Common myeloid progenitor, CD34-positive (primary cell): ENCODE data around the gene CDC34.

Source experiments
- CTCF ChIA-PET: fragments of 350-600 bp; sonication (Branson Sonifier 250); formaldehyde crosslinking; loops from one replicate; lab custom pipeline; 2021; ENCODE audit warnings: antibody characterized with exemption; lab: Charles Lee
- POLR2A ChIA-PET: fragments of 350-600 bp; sonication (Branson Sonifier 250); formaldehyde crosslinking; loops from one replicate; lab custom pipeline; 2021; ENCODE audit warnings: antibody characterized with exemption; lab: Charles Lee
- DNase-seq, 3 donors: peaks; one replicate each; pipeline versions ENCODE4 v3.0.0 to v3.0.0-alpha.2; 2013
- H3K27ac ChIP-seq, 2 experiments: 1 replicate in 1 of 2; 2 replicates in 1 of 2; pipeline ENCODE4 v1.7.0; 2013; ENCODE audit warnings: inconsistent platforms in 2 of 2, low read length in 2 of 2, mild to moderate bottlenecking in 2 of 2, low read depth in 1 of 2, moderate library complexity in 1 of 2; ENCODE audit not compliant: severe bottlenecking in 2 of 2, insufficient read depth in 1 of 2, poor library complexity in 1 of 2
- H3K27me3 ChIP-seq, 5 experiments: replicated peaks in 2 of 5; 1 replicate in 3 of 5; 2 replicates in 2 of 5; pipeline versions ENCODE4 v1.6.1 to v1.7.0; 2013; ENCODE audit warnings: low read length in 4 of 5, mild to moderate bottlenecking in 2 of 5, moderate library complexity in 2 of 5, inconsistent platforms in 1 of 5; ENCODE audit not compliant: insufficient read depth in 5 of 5, control insufficient read depth in 4 of 5
- H3K36me3 ChIP-seq, 4 experiments: 1 replicate in 2 of 4; 2 replicates in 2 of 4; pipeline versions ENCODE4 v1.6.1 to v1.7.0; 2013; ENCODE audit warnings: low read length in 3 of 4, control low read depth in 1 of 4, mild to moderate bottlenecking in 1 of 4; ENCODE audit not compliant: control insufficient read depth in 4 of 4, insufficient read depth in 4 of 4
- H3K4me1 ChIP-seq, 4 experiments: 1 replicate in 3 of 4; 2 replicates in 1 of 4; pipeline versions ENCODE4 v1.6.1 to v1.7.1; 2013; ENCODE audit warnings: low read length in 3 of 4, mild to moderate bottlenecking in 3 of 4, control low read depth in 1 of 4, inconsistent platforms in 1 of 4, moderate library complexity in 1 of 4; ENCODE audit not compliant: control insufficient read depth in 4 of 4, insufficient read depth in 4 of 4; ENCODE audit errors: control extremely low read depth in 1 of 4
- H3K4me3 ChIP-seq, 7 experiments: 1 replicate in 4 of 7; 2 replicates in 3 of 7; pipeline versions ENCODE4 v1.5.1 to v1.7.0; 2013; ENCODE audit warnings: mild to moderate bottlenecking in 7 of 7, low read length in 6 of 7, moderate library complexity in 6 of 7, inconsistent platforms in 2 of 7, low read depth in 2 of 7, control low read depth in 1 of 7; ENCODE audit not compliant: insufficient read depth in 4 of 7, control insufficient read depth in 1 of 7; ENCODE audit errors: extremely low read depth in 1 of 7
- H3K9me3 ChIP-seq, 5 experiments: 1 replicate in 4 of 5; 2 replicates in 1 of 5; pipeline versions ENCODE4 v1.6.1 to v1.7.1; 2013; ENCODE audit warnings: low read length in 4 of 5, mild to moderate bottlenecking in 2 of 5, inconsistent platforms in 1 of 5, low read depth in 1 of 5, moderate library complexity in 1 of 5; ENCODE audit not compliant: control insufficient read depth in 4 of 5, insufficient read depth in 2 of 5; ENCODE audit errors: control extremely low read depth in 1 of 5
- WGBS: methylation state at CpG from one replicate; pipeline ENCODE4 v1.1.5; 2013; ENCODE audit not compliant: insufficient coverage; 5-methylcytosine and 5-hydroxymethylcytosine counted together

Gene CDC34

GRCh38 chr19:512547-513365 is 18.8 kb upstream of the CDC34 start:
- Histone ChIP-seq H3K4me3 (peak overlapping the region in 1 of 7 experiments; percentile 11), H3K27ac (no peak overlapping the region), H3K36me3 (peaks cover 0 to 15% (median 11%) of the 10 kb centered on the region in 4 experiments), H3K4me1 (peaks cover 0 to 28% (median 26%) of the 10 kb centered on the region in 4 experiments), H3K27me3 (no peaks in the 10 kb centered on the region), H3K9me3 (no peaks in the 10 kb centered on the region)
- CTCF ChIA-PET: interaction anchor here (4.3 kb wide), 1 partner anchor 18 kb away, joined by 56 read pairs; the partner anchor contains the start of gene CDC34
- 82% methylated on average over 43 of the region's 62 CpGs for WGBS
- POLR2A ChIA-PET: no interaction called here
- peak in 2 of 3 donors; percentile 33 to 51 for DNase-seq

GRCh38 chr19:513368-514165 is 18.0 kb upstream of the CDC34 start:
- Histone ChIP-seq H3K27ac (no peak overlapping the region), H3K4me3 (no peak overlapping the region), H3K36me3 (peaks cover 0 to 15% (median 11%) of the 10 kb centered on the region in 4 experiments), H3K9me3 (no peaks in the 10 kb centered on the region), H3K4me1 (peaks cover 0 to 20% (median 18%) of the 10 kb centered on the region in 4 experiments), H3K27me3 (no peaks in the 10 kb centered on the region)
- ChIA-PET CTCF (no interaction called here), POLR2A (no interaction called here)
- DNase-seq: no peak
- 98% methylated on average over 10 of the region's 10 CpGs for WGBS

DNA sequence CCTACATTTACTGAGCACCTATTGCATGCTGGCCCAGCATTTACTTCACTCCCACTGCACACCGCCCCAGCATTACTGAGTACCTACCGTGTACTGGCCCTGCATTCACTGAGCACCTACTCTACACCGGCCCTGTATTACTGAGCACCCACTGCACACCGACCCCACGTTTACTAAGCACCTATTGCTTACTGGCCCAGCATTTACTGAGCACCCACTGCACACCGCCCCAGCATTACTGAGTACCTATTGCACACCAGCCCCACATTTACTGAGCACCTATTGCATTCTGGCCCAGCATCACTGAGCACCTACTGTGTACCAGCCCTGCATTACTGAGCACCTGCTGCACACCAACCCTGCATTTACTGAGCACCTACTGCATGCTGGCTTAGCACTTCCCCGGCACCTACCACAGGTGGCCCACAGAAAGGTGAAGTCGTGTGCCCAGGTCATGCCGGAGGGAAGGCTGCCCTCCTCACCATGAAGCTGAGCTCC is 17.3 kb upstream of the CDC34 start:
- Histone ChIP-seq H3K27me3 (peaks cover 0 to under 1% (median 0%) of the 10 kb centered on the region in 5 experiments), H3K4me3 (no peak overlapping the region), H3K9me3 (no peaks in the 10 kb centered on the region), H3K36me3 (peaks cover 0 to 13% (median 8%) of the 10 kb centered on the region in 4 experiments), H3K4me1 (peaks cover 0 to 22% (median 19%) of the 10 kb centered on the region in 4 experiments), H3K27ac (no peak overlapping the region)
- POLR2A ChIA-PET: no interaction called here
- 96% methylated on average over 8 of the region's 9 CpGs for WGBS
- CTCF ChIA-PET: no interaction called here
- no peak for DNase-seq

DNA sequence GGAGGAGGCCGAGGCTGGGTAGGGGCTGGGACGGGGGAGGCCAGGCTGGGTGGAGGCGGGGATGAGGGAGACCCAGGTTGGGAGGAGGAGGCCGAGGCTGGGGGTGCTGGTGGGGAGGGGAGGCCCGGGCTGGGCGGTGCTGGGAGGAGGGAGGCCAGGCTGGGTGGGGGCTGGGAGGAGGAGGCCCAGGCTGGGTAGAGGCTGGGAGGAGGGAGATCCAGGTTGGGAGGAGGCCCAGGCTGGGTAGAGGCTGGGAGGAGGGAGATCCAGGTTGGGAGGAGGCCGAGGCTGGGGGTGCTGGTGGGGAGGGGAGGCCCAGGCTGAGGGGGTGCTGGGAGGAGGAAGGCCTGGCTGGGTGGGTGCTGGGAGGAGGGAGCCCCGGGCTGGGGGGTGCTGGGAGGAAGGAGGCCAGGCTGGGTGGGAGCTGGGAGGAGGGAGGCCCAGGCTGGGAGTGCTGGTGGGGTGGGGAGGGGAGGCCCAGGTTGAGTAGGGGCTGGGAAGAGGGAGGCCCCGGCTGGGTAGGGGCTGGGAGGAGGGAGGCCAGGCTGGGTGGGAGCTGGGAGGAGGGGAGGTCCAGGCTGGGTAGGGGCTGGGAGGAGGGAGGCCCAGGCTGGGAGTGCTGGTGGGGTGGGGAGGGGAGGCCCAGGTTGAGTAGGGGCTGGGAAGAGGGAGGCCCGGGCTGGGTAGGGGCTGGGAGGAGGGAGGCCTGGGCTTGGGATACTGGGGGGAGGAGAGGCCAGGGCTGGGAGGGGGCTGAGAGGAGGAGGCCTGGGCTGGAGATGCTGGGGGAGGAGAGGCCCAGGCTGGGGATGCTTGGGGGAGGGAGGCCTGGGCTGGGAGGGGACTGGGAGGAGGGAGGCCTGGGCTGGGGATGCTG is 13.6 kb upstream of the CDC34 start:
- Histone ChIP-seq H3K36me3 (peaks cover 0 to 11% (median 2%) of the 10 kb centered on the region in 4 experiments), H3K27ac (no peak overlapping the region), H3K4me1 (peaks cover 0 to 7% (median 2%) of the 10 kb centered on the region in 4 experiments), H3K4me3 (no peak overlapping the region), H3K27me3 (peaks cover 0 to 3% (median 0%) of the 10 kb centered on the region in 5 experiments), H3K9me3 (peaks cover 0 to 13% (median 8%) of the 10 kb centered on the region in 5 experiments)
- CTCF ChIA-PET: interaction anchor here (1.0 kb wide), 1 partner anchor 13 kb away, joined by 3 read pairs; no protein-coding TSS in a partner anchor
- DNase-seq: no peak
- 42% methylated on average over 5 of the region's 10 CpGs for WGBS
- POLR2A ChIA-PET: no interaction called here

DNA sequence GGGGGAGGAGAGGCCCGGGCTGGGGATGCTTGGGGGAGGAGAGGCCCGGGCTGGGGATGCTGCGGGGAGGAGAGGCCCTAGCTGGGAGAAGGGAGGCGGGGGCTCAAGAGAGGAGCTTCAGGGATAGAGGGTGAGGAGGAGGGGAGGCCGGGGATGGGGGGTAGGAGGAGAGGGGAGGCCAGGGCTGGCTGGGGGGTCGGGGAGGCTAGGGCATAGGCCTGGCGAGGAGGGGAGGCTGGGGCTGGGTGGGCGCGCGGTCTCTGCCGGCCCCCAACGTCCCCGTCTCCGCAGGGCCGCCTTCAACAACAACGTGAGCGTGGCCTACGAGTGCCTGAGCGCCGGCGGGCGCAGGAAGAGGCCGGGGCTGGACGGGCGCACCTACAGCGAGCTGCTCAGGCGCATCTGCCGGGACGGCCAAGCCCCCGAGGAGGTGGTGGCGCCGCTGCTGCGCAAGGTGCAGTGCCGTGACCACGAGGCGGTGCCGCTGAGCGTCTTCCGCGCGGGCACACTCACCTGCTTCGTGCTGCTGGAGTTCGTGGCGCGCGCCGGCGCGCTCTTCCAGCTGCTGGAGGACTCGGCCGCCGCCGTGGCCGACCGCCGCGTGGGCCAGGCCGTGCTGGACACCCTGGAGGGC is 12.8 kb upstream of the CDC34 start:
- CTCF ChIA-PET: interaction anchor here (0.7 to 1.0 kb wide), 2 partner anchors 12 to 67 kb away, joined by 3 read pairs; no protein-coding TSS in a partner anchor
- H3K9me3 ChIP-seq: peaks cover 0 to 13% (median 8%) of the 10 kb centered on the region in 5 experiments
- peaks cover 0 to 7% (median 2%) of the 10 kb centered on the region in 4 experiments for H3K4me1 ChIP-seq
- DNase-seq: peak in 2 of 3 donors; percentile 48 to 51
- H3K27me3 ChIP-seq: peaks cover 0 to 3% (median 0%) of the 10 kb centered on the region in 5 experiments
- peaks cover 0 to 10% (median 2%) of the 10 kb centered on the region in 4 experiments for H3K36me3 ChIP-seq
- peak overlapping the region in 2 of 7 experiments; percentile 28 to 43 for H3K4me3 ChIP-seq
- WGBS: 34% methylated on average over 52 of the region's 58 CpGs
- POLR2A ChIA-PET: no interaction called here
- H3K27ac ChIP-seq: no peak overlapping the region

DNA sequence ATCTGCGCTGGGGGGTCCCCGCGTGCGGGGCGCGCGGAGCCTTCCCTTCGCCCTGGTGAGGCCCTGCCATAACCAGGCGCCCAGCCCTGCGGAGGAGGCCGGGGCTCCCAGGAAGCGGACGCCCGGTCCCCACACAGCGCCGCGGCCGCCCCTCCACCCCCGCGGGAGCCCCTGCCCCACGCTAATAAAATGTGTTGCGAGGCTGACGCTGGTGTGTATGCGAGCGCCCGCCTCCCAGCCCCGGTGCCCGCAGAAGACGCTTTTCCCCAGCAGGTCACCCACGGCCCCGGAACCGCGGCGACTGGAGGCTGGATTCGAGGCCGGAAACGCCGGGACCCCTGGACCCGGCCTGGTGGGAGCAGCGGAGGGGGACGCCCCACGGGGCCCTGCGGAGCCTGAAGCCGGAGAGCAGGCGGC is 12.1 kb upstream of the CDC34 start:
- POLR2A ChIA-PET: no interaction called here
- Histone ChIP-seq H3K9me3 (peaks cover 0 to 13% (median 8%) of the 10 kb centered on the region in 5 experiments), H3K27ac (no peak overlapping the region), H3K27me3 (peaks cover 0 to 3% (median 0%) of the 10 kb centered on the region in 5 experiments), H3K4me1 (peaks cover 0 to 7% (median 2%) of the 10 kb centered on the region in 4 experiments), H3K36me3 (peaks cover 0 to 3% (median 0%) of the 10 kb centered on the region in 4 experiments), H3K4me3 (peak overlapping the region in 1 of 7 experiments; percentile 43)
- 94% methylated on average over 40 of the region's 45 CpGs for WGBS
- DNase-seq: no peak
- CTCF ChIA-PET: interaction anchor here (0.7 to 1.0 kb wide), 3 partner anchors 9 to 67 kb away, joined by 3 to 5 read pairs (median 3); no protein-coding TSS in a partner anchor
